AG04450 (cell line): ENCODE data around the gene PRKG1. TPM values are rescaled to one million over a fixed set of nuclear protein-coding genes. Genes with fewer than 3 reads are reported as not detected.
A peak's percentile ranks its signal among the peaks of the same experiment; 100 is the strongest.

Source experiments
- CTCF ChIA-PET: fragments of 300-600, 350-600 bp; formaldehyde crosslinking; extraction: SDS; loops from one replicate; lab custom pipeline; 2022; ENCODE audit warnings: antibody characterized with exemption, inconsistent platforms; lab: Charles Lee
- POLR2A ChIA-PET: fragments of 350-600 bp; formaldehyde crosslinking; extraction: SDS; loops from one replicate; lab custom pipeline; 2021; ENCODE audit warnings: antibody characterized with exemption, inconsistent platforms; lab: Yijun Ruan, JAX
- DNase-seq: peaks from one replicate; pipeline ENCODE4 v3.0.0-alpha.2; 2011; ENCODE audit warnings: low read depth, low spot score
- H3K27ac ChIP-seq: one replicate; pipeline ENCODE4 v1.5.1; 2012; ENCODE audit warnings: low read depth, low read length, control low read depth
- H3K27me3 ChIP-seq: one replicate; pipeline ENCODE4 v1.6.0; 2012; ENCODE audit warnings: low read length; ENCODE audit not compliant: control insufficient read depth, insufficient read depth
- H3K4me3 ChIP-seq: 2 replicates; pipeline ENCODE4 v1.5.1; 2011; ENCODE audit warnings: mild to moderate bottlenecking, low read depth, low read length, control low read depth
- H3K9me3 ChIP-seq: 2 replicates; pipeline ENCODE4 v1.5.1; 2012; ENCODE audit warnings: low read length; ENCODE audit not compliant: control insufficient read depth, insufficient read depth
- polyA plus RNA-seq: library from polyadenylated mRNA; depleted of rRNA; stranded (reverse); fragments of >200 nt; gene quantifications from 2 replicates; pipeline ENCODE4 v1.2.3, GENCODE V29; 2011
- TF ChIP-seq, protein P1 (sequence below): IDR thresholded peaks from 2 replicates; pipeline ENCODE4 v1.5.1; 2011; ENCODE audit warnings: low read depth, low read length, control low read depth, inconsistent platforms

Gene PRKG1
- polyA plus RNA-seq, 1 experiment, result 19.0 TPM

GRCh38 chr10:51960494-51960895, 886.2 kb downstream of the PRKG1 start:
- POLR2A ChIA-PET, result no interaction called here
- CTCF ChIA-PET, result interaction anchor here (0.6 to 2.5 kb wide), 33 partner anchors 9 to 967 kb away, joined by 3 to 19 read pairs (median 3); partner anchors contain the start of gene CSTF2T
- TF ChIP-seq, protein P1, sequence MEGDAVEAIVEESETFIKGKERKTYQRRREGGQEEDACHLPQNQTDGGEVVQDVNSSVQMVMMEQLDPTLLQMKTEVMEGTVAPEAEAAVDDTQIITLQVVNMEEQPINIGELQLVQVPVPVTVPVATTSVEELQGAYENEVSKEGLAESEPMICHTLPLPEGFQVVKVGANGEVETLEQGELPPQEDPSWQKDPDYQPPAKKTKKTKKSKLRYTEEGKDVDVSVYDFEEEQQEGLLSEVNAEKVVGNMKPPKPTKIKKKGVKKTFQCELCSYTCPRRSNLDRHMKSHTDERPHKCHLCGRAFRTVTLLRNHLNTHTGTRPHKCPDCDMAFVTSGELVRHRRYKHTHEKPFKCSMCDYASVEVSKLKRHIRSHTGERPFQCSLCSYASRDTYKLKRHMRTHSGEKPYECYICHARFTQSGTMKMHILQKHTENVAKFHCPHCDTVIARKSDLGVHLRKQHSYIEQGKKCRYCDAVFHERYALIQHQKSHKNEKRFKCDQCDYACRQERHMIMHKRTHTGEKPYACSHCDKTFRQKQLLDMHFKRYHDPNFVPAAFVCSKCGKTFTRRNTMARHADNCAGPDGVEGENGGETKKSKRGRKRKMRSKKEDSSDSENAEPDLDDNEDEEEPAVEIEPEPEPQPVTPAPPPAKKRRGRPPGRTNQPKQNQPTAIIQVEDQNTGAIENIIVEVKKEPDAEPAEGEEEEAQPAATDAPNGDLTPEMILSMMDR, result peak; percentile 59
- Histone ChIP-seq H3K4me3 (no peak overlapping the region), H3K9me3 (no peaks in the 10 kb centered on the region), H3K27ac (no peak overlapping the region), H3K27me3 (no peaks in the 10 kb centered on the region)
- peak; percentile 33 for DNase-seq

- H3K9me3 ChIP-seq, result no peaks in the 10 kb centered on the region
- no peak for DNase-seq
- H3K27ac ChIP-seq, result no peak overlapping the region
- TF ChIP-seq, protein P1, result no peak
- no peak overlapping the region for H3K4me3 ChIP-seq
- CTCF ChIA-PET, result interaction anchor here (0.7 to 2.5 kb wide), 18 partner anchors 8 to 953 kb away, joined by 3 to 19 read pairs (median 4); partner anchors contain the start of gene CSTF2T
- H3K27me3 ChIP-seq, result no peaks in the 10 kb centered on the region
- POLR2A ChIA-PET, result no interaction called here
These were observed 887.1 kb downstream of the PRKG1 start for GRCh38 chr10:51961401-51961800.

DNA sequence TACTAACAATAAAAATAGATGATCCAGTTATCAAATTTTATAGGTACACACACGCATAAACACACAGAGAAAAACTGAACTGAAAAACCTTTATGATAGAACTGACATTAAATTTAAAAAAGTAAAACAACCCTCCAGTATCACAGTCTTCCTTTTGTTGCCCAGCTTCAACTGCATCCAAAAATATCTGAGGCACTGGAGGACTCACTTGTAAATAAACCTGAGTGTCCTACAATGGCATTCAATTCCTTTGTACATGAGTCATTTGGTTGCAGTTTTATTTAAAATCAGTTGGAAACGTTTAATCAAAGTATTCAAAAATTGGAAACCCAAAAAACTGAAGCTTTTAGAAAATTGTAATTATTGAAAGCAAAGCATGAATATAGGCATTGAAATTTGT, 890.3 kb downstream of the PRKG1 start:
- no peak overlapping the region for H3K4me3 ChIP-seq
- TF ChIP-seq, protein P1, result no peak
- no peaks in the 10 kb centered on the region for H3K9me3 ChIP-seq
- H3K27ac ChIP-seq, result no peak overlapping the region
- H3K27me3 ChIP-seq, result no peaks in the 10 kb centered on the region
- CTCF ChIA-PET, result interaction anchor here (0.6 to 2.2 kb wide), 4 partner anchors 39 to 542 kb away, joined by 3 to 7 read pairs (median 4); no protein-coding TSS in a partner anchor
- no peak for DNase-seq
- POLR2A ChIA-PET, result no interaction called here

GRCh38 chr10:51965451-51965850, 891.2 kb downstream of the PRKG1 start:
- no peak overlapping the region for H3K27ac ChIP-seq
- no peak for DNase-seq
- no peaks in the 10 kb centered on the region for H3K27me3 ChIP-seq
- TF ChIP-seq, protein P1, result no peak
- no peak overlapping the region for H3K4me3 ChIP-seq
- no peaks in the 10 kb centered on the region for H3K9me3 ChIP-seq
- POLR2A ChIA-PET, result interaction anchor here (0.7 kb wide), 1 partner anchor 14 kb away, joined by 3 read pairs; no protein-coding TSS in a partner anchor
- CTCF ChIA-PET, result interaction anchor here (1.5 to 2.2 kb wide), 2 partner anchors 38 to 251 kb away, joined by 4 to 7 read pairs; no protein-coding TSS in a partner anchor

- Histone ChIP-seq H3K27ac (no peak overlapping the region), H3K27me3 (no peaks in the 10 kb centered on the region), H3K9me3 (no peaks in the 10 kb centered on the region), H3K4me3 (no peak overlapping the region)
- ChIA-PET CTCF (interaction anchor here (0.7 to 1.3 kb wide), 2 partner anchors 12 to 243 kb away, joined by 3 to 5 read pairs; no protein-coding TSS in a partner anchor), POLR2A (no interaction called here)
- DNase-seq, result no peak
- TF ChIP-seq, protein P1, result no peak
These were observed 898.6 kb downstream of the PRKG1 start for GRCh38 chr10:51972733-51973346.
